K562 (cell line): ENCODE measurements around the gene TMX3. TPM values are rescaled to one million over a fixed set of nuclear protein-coding genes. Genes with fewer than 3 reads are reported as not detected.

ENCODE experiments used
- ATAC-seq: fragments of 200-7000 bp; cut with Tn5 transposase; 3 replicates; pipeline ENCODE4 v1.9.1; 2020; ENCODE audit warnings: moderate library complexity
- BruUV-seq: library from RNA; stranded (reverse); fragments of 400-500 nt; replicated peaks from 2 replicates; lab custom pipeline; 2021; lab: Mats Ljungman, UMichigan
- CTCF ChIA-PET: fragments of 300-600 bp; formaldehyde crosslinking; extraction: SDS; loops from one replicate; lab custom pipeline; 2021; ENCODE audit warnings: low intra/inter-chr PET ratio; lab: Yijun Ruan, JAX
- POLR2A ChIA-PET: fragments of 300-600, 350-650 bp; sonication (Branson Sonifier 250); formaldehyde crosslinking; extraction: SDS; loops from one replicate; lab custom pipeline; 2021; ENCODE audit warnings: antibody characterized with exemption, inconsistent platforms; lab: Yijun Ruan, JAX
- DNase-seq, 4 experiments: peaks; one replicate each; pipeline versions ENCODE4 v3.0.0 to v3.0.0-alpha.2; 2011 to 2018; ENCODE audit warnings: low spot score in 3 of 4, mixed read lengths in 3 of 4; ENCODE audit errors: extremely low read depth in 1 of 4
- FAIRE-seq: peaks from 2 replicates; lab custom pipeline; 2011; peaks lifted over from hg19 to GRCh38; lab: Jason Lieb, UNC
- H2AFZ ChIP-seq: 2 replicates; pipeline ENCODE4 v1.6.0; 2011; ENCODE audit warnings: low read depth, low read length, control low read depth, inconsistent platforms
- H3K27ac ChIP-seq: fragments of 200-600 bp; 3 replicates; pipeline ENCODE4 v1.8.0; 2011; ENCODE audit warnings: low read depth, mild to moderate bottlenecking, control low read depth, inconsistent platforms, low read length, moderate library complexity, mixed read lengths; ENCODE audit errors: extremely low read depth
- H3K27me3 ChIP-seq, 2 experiments: fragments of 300-600 bp in 1 of 2; 2 replicates in 1 of 2; 3 replicates in 1 of 2; pipeline versions ENCODE4 v1.6.0 to v1.8.0; 2011; ENCODE audit warnings: inconsistent platforms in 2 of 2, low read length in 2 of 2, mild to moderate bottlenecking in 1 of 2, mixed read lengths in 1 of 2, moderate library complexity in 1 of 2; ENCODE audit not compliant: control insufficient read depth in 2 of 2, insufficient read depth in 2 of 2
- H3K36me3 ChIP-seq: fragments of 300-600 bp; 3 replicates; pipeline ENCODE4 v1.8.0; 2011; ENCODE audit warnings: mild to moderate bottlenecking, low read length, inconsistent platforms; ENCODE audit not compliant: control insufficient read depth, insufficient read depth
- H3K4me1 ChIP-seq, 2 experiments: fragments of 200-600 bp in 1 of 2; replicated peaks in 1 of 2; 2 replicates in 1 of 2; 3 replicates in 1 of 2; pipeline versions ENCODE4 v1.5.1 to v1.8.0; 2011; ENCODE audit warnings: inconsistent platforms in 2 of 2, low read length in 2 of 2, mild to moderate bottlenecking in 1 of 2, mixed read lengths in 1 of 2, moderate library complexity in 1 of 2; ENCODE audit not compliant: control insufficient read depth in 2 of 2, insufficient read depth in 2 of 2
- H3K4me2 ChIP-seq: 2 replicates; pipeline ENCODE4 v1.6.1; 2011; ENCODE audit warnings: low read length, control low read depth, inconsistent platforms, mixed read lengths; ENCODE audit not compliant: insufficient read depth
- H3K4me3 ChIP-seq: fragments of 200-600 bp; sonication (generic), shearing (Covaris generic); 2 replicates; pipeline ENCODE4 v1.5.1; 2016; ENCODE audit warnings: control low read depth, inconsistent platforms
- H3K79me2 ChIP-seq: fragments of 200-600 bp; 3 replicates; pipeline ENCODE4 v1.8.0; 2011; ENCODE audit warnings: low read length, inconsistent platforms; ENCODE audit not compliant: control insufficient read depth, insufficient read depth
- H3K9ac ChIP-seq, 2 experiments: 2 replicates each; pipeline versions ENCODE4 v1.6.0 to v1.6.1; 2011; ENCODE audit warnings: low read depth in 2 of 2, low read length in 2 of 2, control low read depth in 1 of 2, inconsistent platforms in 1 of 2, mild to moderate bottlenecking in 1 of 2, mixed read lengths in 1 of 2; ENCODE audit not compliant: insufficient read depth in 1 of 2
- H3K9me1 ChIP-seq: one replicate; pipeline ENCODE4 v1.6.0; 2011; ENCODE audit warnings: inconsistent platforms, mild to moderate bottlenecking, low read length, moderate library complexity; ENCODE audit not compliant: control insufficient read depth, insufficient read depth
- H3K9me3 ChIP-seq: replicated peaks from 2 replicates; pipeline ENCODE4 v1.5.1; 2011; ENCODE audit warnings: low read depth, low read length, inconsistent platforms; ENCODE audit not compliant: control insufficient read depth, insufficient read depth
- H4K20me1 ChIP-seq: replicated peaks from 2 replicates; pipeline ENCODE4 v1.6.1; 2011; ENCODE audit warnings: low read length, inconsistent platforms, mixed read lengths; ENCODE audit not compliant: control insufficient read depth, insufficient read depth
- C11orf30 ChIP-seq: fragments of 450-650 bp; IDR thresholded peaks from 2 replicates; pipeline ENCODE4 v1.6.1; 2016; ENCODE audit warnings: low read depth, mild to moderate bottlenecking
- FOXP1 ChIP-seq: sonication (generic); formaldehyde crosslinking; IDR thresholded peaks from 2 replicates; pipeline ENCODE4 v1.8.0; 2022; ENCODE audit warnings: mild to moderate bottlenecking, missing genetic modification reagents
- ZNF316 ChIP-seq: fragments of 450-650 bp; IDR thresholded peaks from 2 replicates; pipeline ENCODE4 v1.6.1; 2016
- in situ Hi-C: fragments of 300-500 bp; cut with MboI; formaldehyde crosslinking; loops from 4 replicates; pipeline ENCODE4 v1.15.0; 2018; ENCODE audit warnings: inconsistent platforms, mixed read lengths
- intact Hi-C: fragments of 100-400 bp; cut with micrococcal nuclease; formaldehyde crosslinking; loops from 2 replicates; pipeline ENCODE4 v1.14.2; 2022
- polyA plus RNA-seq, 8 experiments: library from polyadenylated mRNA; depleted of rRNA in 4 of 8; stranded (reverse) in 5 of 8; unstranded in 3 of 8; fragments of >200 nt; fragmentation: Nextera tagmentation in 2 of 8; fragmentation: Illumina TruSeq in 1 of 8; extraction: Ambion mirVana in 2 of 8; extraction: Trizol in 1 of 8; gene quantifications; 2 replicates each; pipeline versions ENCODE4 v1.2.1 to v1.2.3, GENCODE V29; 2011 to 2014; ENCODE audit warnings: inconsistent platforms in 1 of 8, missing spikeins in 1 of 8
- total RNA-seq, 7 experiments: library from RNA; depleted of rRNA in 6 of 7; stranded (reverse); fragments of >200 nt in 6 of 7; fragmentation: Illumina TruSeq in 2 of 7; extraction: Trizol in 2 of 7; gene quantifications; 2 replicates each; pipeline versions ENCODE4 v1.2.1 to v1.2.3, GENCODE V29; 2011 to 2021; ENCODE audit warnings: low replicate concordance in 1 of 7
- TF ChIP-seq, protein P1 (sequence below): fragments of 250-450 bp; sonication (Bioruptor Pico); IDR thresholded peaks from 2 replicates; pipeline ENCODE4 v1.5.0; 2021; ENCODE audit warnings: mild to moderate bottlenecking, borderline replicate concordance
- TF ChIP-seq, protein P2 (sequence below), 3 experiments: fragments of 200-800 bp in 1 of 3; fragments of 250-450 bp in 1 of 3; fragments of 450-650 bp in 1 of 3; sonication (Bioruptor Pico) in 1 of 3; sonication (Bioruptor generic) in 1 of 3; formaldehyde crosslinking in 1 of 3; IDR thresholded peaks; 2 replicates each; pipeline versions ENCODE4 v1.6.1 to v1.8.0; 2016 to 2022; ENCODE audit warnings: mild to moderate bottlenecking in 2 of 3, missing genetic modification characterization in 2 of 3, missing compliant biosample characterization in 1 of 3, moderate library complexity in 1 of 3

The TMX3 gene
- total and polyA plus RNA-seq, 9 of the 15 experiments (the other 6 are each of a cell fraction or from before 2014, with no cell fraction given): 13.2 to 40.5 (median 20.7) TPM

DNA sequence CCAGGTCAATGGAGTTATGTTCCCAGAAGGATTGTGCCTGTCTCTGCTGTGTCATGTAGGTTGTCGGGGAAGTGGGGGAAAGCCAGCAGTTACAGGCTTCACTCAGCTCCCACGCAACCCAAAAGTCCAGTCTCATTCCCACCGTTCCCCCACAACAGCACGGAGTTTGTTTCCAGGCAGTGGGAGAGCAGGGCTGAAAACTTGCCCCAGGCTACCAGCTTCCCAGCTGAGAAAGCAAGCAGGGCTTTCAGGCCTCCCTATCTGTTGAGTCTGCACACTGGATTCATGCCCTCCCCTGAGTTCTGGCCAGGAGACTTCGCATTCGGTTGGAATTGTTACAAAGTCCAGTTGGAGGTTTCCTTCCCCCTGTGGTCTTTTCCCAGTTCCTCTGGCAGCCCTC is 76.3 kb downstream of the TMX3 start (continued):
- no peak for TF ChIP-seq FOXP1 (CRISPR knock-in tag)
- TF ChIP-seq, protein P1, sequence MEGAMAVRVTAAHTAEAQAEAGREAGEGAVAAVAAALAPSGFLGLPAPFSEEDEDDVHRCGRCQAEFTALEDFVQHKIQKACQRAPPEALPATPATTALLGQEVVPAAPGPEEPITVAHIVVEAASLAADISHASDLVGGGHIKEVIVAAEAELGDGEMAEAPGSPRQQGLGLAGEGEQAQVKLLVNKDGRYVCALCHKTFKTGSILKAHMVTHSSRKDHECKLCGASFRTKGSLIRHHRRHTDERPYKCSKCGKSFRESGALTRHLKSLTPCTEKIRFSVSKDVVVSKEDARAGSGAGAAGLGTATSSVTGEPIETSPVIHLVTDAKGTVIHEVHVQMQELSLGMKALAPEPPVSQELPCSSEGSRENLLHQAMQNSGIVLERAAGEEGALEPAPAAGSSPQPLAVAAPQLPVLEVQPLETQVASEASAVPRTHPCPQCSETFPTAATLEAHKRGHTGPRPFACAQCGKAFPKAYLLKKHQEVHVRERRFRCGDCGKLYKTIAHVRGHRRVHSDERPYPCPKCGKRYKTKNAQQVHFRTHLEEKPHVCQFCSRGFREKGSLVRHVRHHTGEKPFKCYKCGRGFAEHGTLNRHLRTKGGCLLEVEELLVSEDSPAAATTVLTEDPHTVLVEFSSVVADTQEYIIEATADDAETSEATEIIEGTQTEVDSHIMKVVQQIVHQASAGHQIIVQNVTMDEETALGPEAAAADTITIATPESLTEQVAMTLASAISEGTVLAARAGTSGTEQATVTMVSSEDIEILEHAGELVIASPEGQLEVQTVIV: no peak

DNA sequence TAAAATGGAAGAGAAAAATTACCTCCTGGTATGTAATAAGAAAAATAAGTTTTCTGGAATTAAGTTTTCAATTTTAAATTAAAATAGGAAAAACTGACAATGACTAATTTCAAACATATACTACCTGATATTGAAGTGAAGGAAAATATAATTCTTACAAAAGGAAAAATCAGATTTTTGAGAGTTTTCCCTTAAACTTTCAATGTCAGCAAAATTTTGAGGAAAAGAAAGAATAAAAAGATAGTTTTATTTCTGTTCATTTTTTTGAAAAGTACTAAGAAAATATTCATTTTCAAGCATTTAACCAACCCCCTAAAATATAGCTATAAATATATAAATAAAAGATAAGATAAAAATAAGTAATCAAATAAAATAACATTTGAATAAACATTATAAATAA is 87.1 kb downstream of the TMX3 start:
- no peaks in the 10 kb centered on the region for H3K36me3 ChIP-seq
- no peak overlapping the region for H3K9ac ChIP-seq
- intact Hi-C loops (loop anchor here (10.0 kb wide), 1 partner anchor 1113 kb away; the partner anchor contains the start of gene DSEL), in situ Hi-C loops (no loop called here)
- no peaks in the 10 kb centered on the region for H3K9me1 ChIP-seq
- no peak overlapping the region for H3K27ac ChIP-seq
- POLR2A ChIA-PET: no interaction called here
- no peaks in the 10 kb centered on the region for H3K27me3 ChIP-seq
- H3K9me3 ChIP-seq: no peaks in the 10 kb centered on the region
- no TSS peak for BruUV-seq
- CTCF ChIA-PET: no interaction called here
- TF ChIP-seq ZNF316 (peak; percentile 63), C11orf30 (peak; percentile 14; the same call in 1 of the 2 replicates)
- TF ChIP-seq, protein P2, sequence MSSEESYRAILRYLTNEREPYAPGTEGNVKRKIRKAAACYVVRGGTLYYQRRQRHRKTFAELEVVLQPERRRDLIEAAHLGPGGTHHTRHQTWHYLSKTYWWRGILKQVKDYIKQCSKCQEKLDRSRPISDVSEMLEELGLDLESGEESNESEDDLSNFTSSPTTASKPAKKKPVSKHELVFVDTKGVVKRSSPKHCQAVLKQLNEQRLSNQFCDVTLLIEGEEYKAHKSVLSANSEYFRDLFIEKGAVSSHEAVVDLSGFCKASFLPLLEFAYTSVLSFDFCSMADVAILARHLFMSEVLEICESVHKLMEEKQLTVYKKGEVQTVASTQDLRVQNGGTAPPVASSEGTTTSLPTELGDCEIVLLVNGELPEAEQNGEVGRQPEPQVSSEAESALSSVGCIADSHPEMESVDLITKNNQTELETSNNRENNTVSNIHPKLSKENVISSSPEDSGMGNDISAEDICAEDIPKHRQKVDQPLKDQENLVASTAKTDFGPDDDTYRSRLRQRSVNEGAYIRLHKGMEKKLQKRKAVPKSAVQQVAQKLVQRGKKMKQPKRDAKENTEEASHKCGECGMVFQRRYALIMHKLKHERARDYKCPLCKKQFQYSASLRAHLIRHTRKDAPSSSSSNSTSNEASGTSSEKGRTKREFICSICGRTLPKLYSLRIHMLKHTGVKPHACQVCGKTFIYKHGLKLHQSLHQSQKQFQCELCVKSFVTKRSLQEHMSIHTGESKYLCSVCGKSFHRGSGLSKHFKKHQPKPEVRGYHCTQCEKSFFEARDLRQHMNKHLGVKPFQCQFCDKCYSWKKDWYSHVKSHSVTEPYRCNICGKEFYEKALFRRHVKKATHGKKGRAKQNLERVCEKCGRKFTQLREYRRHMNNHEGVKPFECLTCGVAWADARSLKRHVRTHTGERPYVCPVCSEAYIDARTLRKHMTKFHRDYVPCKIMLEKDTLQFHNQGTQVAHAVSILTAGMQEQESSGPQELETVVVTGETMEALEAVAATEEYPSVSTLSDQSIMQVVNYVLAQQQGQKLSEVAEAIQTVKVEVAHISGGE (CRISPR knock-in tag; IDR thresholded peaks at IDR 0.05): no peak
- H3K4me3 ChIP-seq: no peak overlapping the region
- no peak for DNase-seq
- no peaks in the 10 kb centered on the region for H4K20me1 ChIP-seq
- FAIRE-seq: no peak
- H3K4me1 ChIP-seq: no peaks in the 10 kb centered on the region
- no peaks in the 10 kb centered on the region for H3K79me2 ChIP-seq
- ATAC-seq: no peak
- no peak overlapping the region for H2AFZ ChIP-seq
- H3K4me2 ChIP-seq: no peak overlapping the region

Other genes starting within 250 kb of the TMX3 start
- 0.18 and 0.29 TPM in 2 replicates for gene CCDC102B, start 83.0 kb upstream of the TMX3 start, total RNA-seq (2014; rRNA removed)
- gene CCDC102B, start 83.0 kb upstream of the TMX3 start, total RNA-seq (2014; rRNA removed; fragmentation: Illumina TruSeq; extraction: Trizol): 0.95 and 0.99 TPM in 2 replicates
- gene CCDC102B, start 83.0 kb upstream of the TMX3 start, total RNA-seq (2015; rRNA removed; fragmentation: Illumina TruSeq; extraction: Trizol): 0.75 and 0.94 TPM in 2 replicates
- 0.65 and 0.69 TPM in 2 replicates for gene CCDC102B, start 83.0 kb upstream of the TMX3 start, total RNA-seq (2021)
- gene CCDC102B, start 83.0 kb upstream of the TMX3 start, polyA plus RNA-seq (2011; rRNA removed): 1.5 and 1.6 TPM in 2 replicates
- 0.62 and 0.74 TPM in 2 replicates for gene CCDC102B, start 83.0 kb upstream of the TMX3 start, polyA plus RNA-seq (2014; fragmentation: Illumina TruSeq; extraction: Trizol)
- gene CCDC102B, start 83.0 kb upstream of the TMX3 start, polyA plus RNA-seq (2014; fragmentation: Nextera tagmentation; extraction: Ambion mirVana): under 1 TPM; 0.58 to 0.73 TPM
- gene CCDC102B, start 83.0 kb upstream of the TMX3 start, polyA plus RNA-seq (2014; rRNA removed): 0.24 and 2.1 TPM in 2 replicates